ENCODE data around the gene CATSPERZ.

Gene CATSPERZ

GRCh38 chr11:64291752-64292459 lies 8.3 kb upstream of the CATSPERZ start:
- Mint-ChIP-seq H3K9me3 (no peaks in the 10 kb centered on the region), H3K27me3 (ENCODE audit: low read depth) (peaks cover 80% of the 10 kb centered on the region), H3K4me1 (peaks cover 5% of the 10 kb centered on the region), H3K36me3 (ENCODE audit: low read depth) (peaks cover 6% of the 10 kb centered on the region), H3K4me3 (no peak overlapping the region), H3K27ac (no peak overlapping the region)
- TF ChIP-seq, protein P1, sequence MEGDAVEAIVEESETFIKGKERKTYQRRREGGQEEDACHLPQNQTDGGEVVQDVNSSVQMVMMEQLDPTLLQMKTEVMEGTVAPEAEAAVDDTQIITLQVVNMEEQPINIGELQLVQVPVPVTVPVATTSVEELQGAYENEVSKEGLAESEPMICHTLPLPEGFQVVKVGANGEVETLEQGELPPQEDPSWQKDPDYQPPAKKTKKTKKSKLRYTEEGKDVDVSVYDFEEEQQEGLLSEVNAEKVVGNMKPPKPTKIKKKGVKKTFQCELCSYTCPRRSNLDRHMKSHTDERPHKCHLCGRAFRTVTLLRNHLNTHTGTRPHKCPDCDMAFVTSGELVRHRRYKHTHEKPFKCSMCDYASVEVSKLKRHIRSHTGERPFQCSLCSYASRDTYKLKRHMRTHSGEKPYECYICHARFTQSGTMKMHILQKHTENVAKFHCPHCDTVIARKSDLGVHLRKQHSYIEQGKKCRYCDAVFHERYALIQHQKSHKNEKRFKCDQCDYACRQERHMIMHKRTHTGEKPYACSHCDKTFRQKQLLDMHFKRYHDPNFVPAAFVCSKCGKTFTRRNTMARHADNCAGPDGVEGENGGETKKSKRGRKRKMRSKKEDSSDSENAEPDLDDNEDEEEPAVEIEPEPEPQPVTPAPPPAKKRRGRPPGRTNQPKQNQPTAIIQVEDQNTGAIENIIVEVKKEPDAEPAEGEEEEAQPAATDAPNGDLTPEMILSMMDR (IDR thresholded peaks at IDR 0.05; ENCODE audit: unreplicated experiment in 3 of 3), result no peak

- peak overlapping the region; percentile 51 to 73 (median 66) for H3K4me3 Mint-ChIP-seq
- H3K4me1 Mint-ChIP-seq, result peaks cover 4% of the 10 kb centered on the region
- H3K27me3 Mint-ChIP-seq (ENCODE audit: low read depth), result peaks cover 88% of the 10 kb centered on the region
- no peaks in the 10 kb centered on the region for H3K9me3 Mint-ChIP-seq
- H3K36me3 Mint-ChIP-seq (ENCODE audit: low read depth), result peaks cover 6% of the 10 kb centered on the region
- H3K27ac Mint-ChIP-seq, result no peak overlapping the region
- TF ChIP-seq, protein P1 (IDR thresholded peaks at IDR 0.05; ENCODE audit: unreplicated experiment in 3 of 3), result no peak
Observed at GRCh38 chr11:64292460-64293254, 7.5 kb upstream of the CATSPERZ start.

- TF ChIP-seq, protein P1 (IDR thresholded peaks at IDR 0.05; ENCODE audit: unreplicated experiment in 3 of 3), result no peak
- H3K27ac Mint-ChIP-seq, result no peak overlapping the region
- peaks cover 91% of the 10 kb centered on the region for H3K27me3 Mint-ChIP-seq (ENCODE audit: low read depth)
- no peak overlapping the region for H3K4me3 Mint-ChIP-seq
- no peaks in the 10 kb centered on the region for H3K36me3 Mint-ChIP-seq (ENCODE audit: low read depth)
- peaks cover 4% of the 10 kb centered on the region for H3K4me1 Mint-ChIP-seq
- H3K9me3 Mint-ChIP-seq, result no peaks in the 10 kb centered on the region
Observed at GRCh38 chr11:64294774-64295173, 5.4 kb upstream of the CATSPERZ start.

- Mint-ChIP-seq H3K4me1 (peaks cover 5% of the 10 kb centered on the region), H3K4me3 (no peak overlapping the region), H3K9me3 (no peaks in the 10 kb centered on the region), H3K36me3 (ENCODE audit: low read depth) (no peaks in the 10 kb centered on the region), H3K27me3 (ENCODE audit: low read depth) (peaks cover 91% of the 10 kb centered on the region), H3K27ac (no peak overlapping the region)
- TF ChIP-seq, protein P1 (IDR thresholded peaks at IDR 0.05; ENCODE audit: unreplicated experiment in 3 of 3), result no peak
Observed at GRCh38 chr11:64295760-64296159, 4.4 kb upstream of the CATSPERZ start.

GRCh38 chr11:64296236-64296635 lies 3.9 kb upstream of the CATSPERZ start:
- TF ChIP-seq, protein P1 (IDR thresholded peaks at IDR 0.05; ENCODE audit: unreplicated experiment in 3 of 3), result no peak

More at GRCh38 chr11:64296236-64296635, 3.9 kb upstream of the CATSPERZ start:
- no peak overlapping the region for H3K4me3 Mint-ChIP-seq
- H3K4me1 Mint-ChIP-seq, result peaks cover 5% of the 10 kb centered on the region
- H3K27me3 Mint-ChIP-seq (ENCODE audit: low read depth), result peaks cover 91% of the 10 kb centered on the region
- no peak overlapping the region for H3K27ac Mint-ChIP-seq
- no peaks in the 10 kb centered on the region for H3K9me3 Mint-ChIP-seq
- H3K36me3 Mint-ChIP-seq (ENCODE audit: low read depth), result no peaks in the 10 kb centered on the region
